Activated T-helper 9 cell treated with anti-CD3 and anti-CD28 coated beads, Interleukin-2, amount 50 U/mL, for 16 hours (primary cell): Measurements from ENCODE around the gene INF2.
"Not testable (repeated sequence)": the region's sequence is repeated elsewhere in the genome, so short reads cannot be mapped to it uniquely, and the experiment has no call there.

ENCODE experiments used
- DNase-seq: peaks from one replicate; pipeline ENCODE4 v3.0.0-alpha.2; 2020; ENCODE audit warnings: low read depth

INF2 gene

GRCh38 chr14:104657101-104657524 is 32.3 kb upstream of the INF2 start:
- DNase-seq, result no peak

GRCh38 chr14:104657563-104658324 is 31.7 kb upstream of the INF2 start:
- DNase-seq, result no peak

GRCh38 chr14:104658325-104658712 is 31.1 kb upstream of the INF2 start:
- no peak for DNase-seq

GRCh38 chr14:104659146-104659545 is 30.3 kb upstream of the INF2 start:
- DNase-seq, result no peak

GRCh38 chr14:104659764-104660523 is 29.5 kb upstream of the INF2 start:
- DNase-seq, result no peak

GRCh38 chr14:104660597-104660996 is 28.8 kb upstream of the INF2 start:
- DNase-seq, result no peak

GRCh38 chr14:104661086-104661485 is 28.3 kb upstream of the INF2 start:
- no peak for DNase-seq

- DNase-seq, result not testable (repeated sequence)
These were observed 27.8 kb upstream of the INF2 start for GRCh38 chr14:104661528-104662157.

- not testable (repeated sequence) for DNase-seq
These were observed 26.9 kb upstream of the INF2 start for GRCh38 chr14:104662472-104662871.

- DNase-seq, result no peak
These were observed 25.3 kb upstream of the INF2 start for GRCh38 chr14:104664107-104664506.

- no peak for DNase-seq
These were observed 24.8 kb upstream of the INF2 start for GRCh38 chr14:104664588-104664987.

GRCh38 chr14:104665114-104665656 is 24.2 kb upstream of the INF2 start:
- DNase-seq, result no peak

- no peak for DNase-seq
These were observed 23.5 kb upstream of the INF2 start for GRCh38 chr14:104665657-104666522.

- not testable (repeated sequence) for DNase-seq
These were observed 22.9 kb upstream of the INF2 start for GRCh38 chr14:104666523-104666895.

GRCh38 chr14:104666981-104667380 is 22.4 kb upstream of the INF2 start:
- DNase-seq, result no peak

GRCh38 chr14:104669697-104670096 is 19.7 kb upstream of the INF2 start:
- no peak for DNase-seq

GRCh38 chr14:104671330-104671977 is 18.0 kb upstream of the INF2 start:
- DNase-seq, result not testable (repeated sequence)

- DNase-seq, result not testable (repeated sequence)
These were observed 17.3 kb upstream of the INF2 start for GRCh38 chr14:104672119-104672518.

GRCh38 chr14:104673481-104673880 is 15.9 kb upstream of the INF2 start:
- no peak for DNase-seq

- DNase-seq, result no peak
These were observed 14.0 kb upstream of the INF2 start for GRCh38 chr14:104675447-104675846.

GRCh38 chr14:104676130-104676693 is 13.2 kb upstream of the INF2 start:
- DNase-seq, result no peak
